GM20000 (cell line): ENCODE results near the gene SMAP1.

Experiments used
- DNase-seq: peaks from one replicate; pipeline ENCODE4 v3.0.0; 2012; ENCODE audit warnings: low spot score
- CTCF ChIP-seq: IDR thresholded peaks from 2 replicates; pipeline ENCODE4 v1.5.1; 2012; ENCODE audit warnings: mild to moderate bottlenecking, control low read depth; ENCODE audit errors: extremely low read depth, missing control alignments

SMAP1 gene

GRCh38 chr6:70667256-70667710, 400 bp upstream of the SMAP1 start:
- no peak for TF ChIP-seq CTCF
- DNase-seq, result no peak

- DNase-seq, result peak; percentile 51
- TF ChIP-seq CTCF, result no peak
Observed at GRCh38 chr6:70668499-70668812, 773 bp downstream of the SMAP1 start.

GRCh38 chr6:70669133-70669532, 1.4 kb downstream of the SMAP1 start:
- no peak for TF ChIP-seq CTCF
- peak; percentile 24 for DNase-seq

GRCh38 chr6:70672549-70672948, 4.9 kb downstream of the SMAP1 start:
- TF ChIP-seq CTCF, result no peak
- no peak for DNase-seq

GRCh38 chr6:70673054-70673453, 5.4 kb downstream of the SMAP1 start:
- DNase-seq, result no peak
- no peak for TF ChIP-seq CTCF

GRCh38 chr6:70673601-70674000, 5.9 kb downstream of the SMAP1 start:
- DNase-seq, result no peak
- TF ChIP-seq CTCF, result no peak

- no peak for DNase-seq
- TF ChIP-seq CTCF, result no peak
Observed at GRCh38 chr6:70675822-70676221, 8.1 kb downstream of the SMAP1 start.

- no peak for TF ChIP-seq CTCF
- DNase-seq, result no peak
Observed at GRCh38 chr6:70676821-70677220, 9.1 kb downstream of the SMAP1 start.
